ENCODE measurements around the gene CGB7. TPM values are rescaled to one million over a fixed set of nuclear protein-coding genes. Genes with fewer than 3 reads are reported as not detected.

The CGB7 gene
- total and polyA plus RNA-seq, 2 experiments from 2014 or later: 0.32 to 0.97 TPM

GRCh38 chr19:49104229-49104864 is 46.8 kb upstream of the CGB7 start (continued):
- TF ChIP-seq, protein P1, sequence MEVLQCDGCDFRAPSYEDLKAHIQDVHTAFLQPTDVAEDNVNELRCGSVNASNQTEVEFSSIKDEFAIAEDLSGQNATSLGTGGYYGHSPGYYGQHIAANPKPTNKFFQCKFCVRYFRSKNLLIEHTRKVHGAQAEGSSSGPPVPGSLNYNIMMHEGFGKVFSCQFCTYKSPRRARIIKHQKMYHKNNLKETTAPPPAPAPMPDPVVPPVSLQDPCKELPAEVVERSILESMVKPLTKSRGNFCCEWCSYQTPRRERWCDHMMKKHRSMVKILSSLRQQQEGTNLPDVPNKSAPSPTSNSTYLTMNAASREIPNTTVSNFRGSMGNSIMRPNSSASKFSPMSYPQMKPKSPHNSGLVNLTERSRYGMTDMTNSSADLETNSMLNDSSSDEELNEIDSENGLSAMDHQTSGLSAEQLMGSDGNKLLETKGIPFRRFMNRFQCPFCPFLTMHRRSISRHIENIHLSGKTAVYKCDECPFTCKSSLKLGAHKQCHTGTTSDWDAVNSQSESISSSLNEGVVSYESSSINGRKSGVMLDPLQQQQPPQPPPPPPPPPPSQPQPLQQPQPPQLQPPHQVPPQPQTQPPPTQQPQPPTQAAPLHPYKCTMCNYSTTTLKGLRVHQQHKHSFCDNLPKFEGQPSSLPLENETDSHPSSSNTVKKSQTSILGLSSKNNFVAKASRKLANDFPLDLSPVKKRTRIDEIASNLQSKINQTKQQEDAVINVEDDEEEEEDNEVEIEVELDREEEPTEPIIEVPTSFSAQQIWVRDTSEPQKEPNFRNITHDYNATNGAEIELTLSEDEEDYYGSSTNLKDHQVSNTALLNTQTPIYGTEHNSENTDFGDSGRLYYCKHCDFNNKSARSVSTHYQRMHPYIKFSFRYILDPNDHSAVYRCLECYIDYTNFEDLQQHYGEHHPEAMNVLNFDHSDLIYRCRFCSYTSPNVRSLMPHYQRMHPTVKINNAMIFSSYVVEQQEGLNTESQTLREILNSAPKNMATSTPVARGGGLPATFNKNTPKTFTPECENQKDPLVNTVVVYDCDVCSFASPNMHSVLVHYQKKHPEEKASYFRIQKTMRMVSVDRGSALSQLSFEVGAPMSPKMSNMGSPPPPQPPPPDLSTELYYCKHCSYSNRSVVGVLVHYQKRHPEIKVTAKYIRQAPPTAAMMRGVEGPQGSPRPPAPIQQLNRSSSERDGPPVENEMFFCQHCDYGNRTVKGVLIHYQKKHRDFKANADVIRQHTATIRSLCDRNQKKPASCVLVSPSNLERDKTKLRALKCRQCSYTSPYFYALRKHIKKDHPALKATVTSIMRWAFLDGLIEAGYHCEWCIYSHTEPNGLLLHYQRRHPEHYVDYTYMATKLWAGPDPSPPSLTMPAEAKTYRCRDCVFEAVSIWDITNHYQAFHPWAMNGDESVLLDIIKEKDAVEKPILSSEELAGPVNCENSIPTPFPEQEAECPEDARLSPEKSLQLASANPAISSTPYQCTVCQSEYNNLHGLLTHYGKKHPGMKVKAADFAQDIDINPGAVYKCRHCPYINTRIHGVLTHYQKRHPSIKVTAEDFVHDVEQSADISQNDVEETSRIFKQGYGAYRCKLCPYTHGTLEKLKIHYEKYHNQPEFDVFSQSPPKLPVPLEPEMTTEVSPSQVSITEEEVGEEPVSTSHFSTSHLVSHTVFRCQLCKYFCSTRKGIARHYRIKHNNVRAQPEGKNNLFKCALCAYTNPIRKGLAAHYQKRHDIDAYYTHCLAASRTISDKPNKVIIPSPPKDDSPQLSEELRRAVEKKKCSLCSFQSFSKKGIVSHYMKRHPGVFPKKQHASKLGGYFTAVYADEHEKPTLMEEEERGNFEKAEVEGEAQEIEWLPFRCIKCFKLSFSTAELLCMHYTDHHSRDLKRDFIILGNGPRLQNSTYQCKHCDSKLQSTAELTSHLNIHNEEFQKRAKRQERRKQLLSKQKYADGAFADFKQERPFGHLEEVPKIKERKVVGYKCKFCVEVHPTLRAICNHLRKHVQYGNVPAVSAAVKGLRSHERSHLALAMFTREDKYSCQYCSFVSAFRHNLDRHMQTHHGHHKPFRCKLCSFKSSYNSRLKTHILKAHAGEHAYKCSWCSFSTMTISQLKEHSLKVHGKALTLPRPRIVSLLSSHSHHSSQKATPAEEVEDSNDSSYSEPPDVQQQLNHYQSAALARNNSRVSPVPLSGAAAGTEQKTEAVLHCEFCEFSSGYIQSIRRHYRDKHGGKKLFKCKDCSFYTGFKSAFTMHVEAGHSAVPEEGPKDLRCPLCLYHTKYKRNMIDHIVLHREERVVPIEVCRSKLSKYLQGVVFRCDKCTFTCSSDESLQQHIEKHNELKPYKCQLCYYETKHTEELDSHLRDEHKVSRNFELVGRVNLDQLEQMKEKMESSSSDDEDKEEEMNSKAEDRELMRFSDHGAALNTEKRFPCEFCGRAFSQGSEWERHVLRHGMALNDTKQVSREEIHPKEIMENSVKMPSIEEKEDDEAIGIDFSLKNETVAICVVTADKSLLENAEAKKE (CRISPR knock-in tag; IDR thresholded peaks at IDR 0.05): no peak
- TF ChIP-seq, protein P2, sequence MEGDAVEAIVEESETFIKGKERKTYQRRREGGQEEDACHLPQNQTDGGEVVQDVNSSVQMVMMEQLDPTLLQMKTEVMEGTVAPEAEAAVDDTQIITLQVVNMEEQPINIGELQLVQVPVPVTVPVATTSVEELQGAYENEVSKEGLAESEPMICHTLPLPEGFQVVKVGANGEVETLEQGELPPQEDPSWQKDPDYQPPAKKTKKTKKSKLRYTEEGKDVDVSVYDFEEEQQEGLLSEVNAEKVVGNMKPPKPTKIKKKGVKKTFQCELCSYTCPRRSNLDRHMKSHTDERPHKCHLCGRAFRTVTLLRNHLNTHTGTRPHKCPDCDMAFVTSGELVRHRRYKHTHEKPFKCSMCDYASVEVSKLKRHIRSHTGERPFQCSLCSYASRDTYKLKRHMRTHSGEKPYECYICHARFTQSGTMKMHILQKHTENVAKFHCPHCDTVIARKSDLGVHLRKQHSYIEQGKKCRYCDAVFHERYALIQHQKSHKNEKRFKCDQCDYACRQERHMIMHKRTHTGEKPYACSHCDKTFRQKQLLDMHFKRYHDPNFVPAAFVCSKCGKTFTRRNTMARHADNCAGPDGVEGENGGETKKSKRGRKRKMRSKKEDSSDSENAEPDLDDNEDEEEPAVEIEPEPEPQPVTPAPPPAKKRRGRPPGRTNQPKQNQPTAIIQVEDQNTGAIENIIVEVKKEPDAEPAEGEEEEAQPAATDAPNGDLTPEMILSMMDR (conservative IDR thresholded peaks at IDR 0.05; ENCODE audit: low read depth in 2 of 2): no peak
- TF ChIP-seq EZH2phosphoT487 (IDR thresholded peaks at IDR 0.05; ENCODE audit: unreplicated experiment) (no peak), CREB1 (CRISPR knock-in tag; IDR thresholded peaks at IDR 0.05; ENCODE audit: low read depth) (no peak), ZNF114 (CRISPR knock-in tag; IDR thresholded peaks at IDR 0.05) (no peak), ZNF331 (CRISPR knock-in tag; IDR thresholded peaks at IDR 0.05; ENCODE audit: low read depth) (no peak), JUNB (IDR thresholded peaks at IDR 0.05; ENCODE audit: unreplicated experiment) (no peak)
- TF ChIP-seq, protein P3, sequence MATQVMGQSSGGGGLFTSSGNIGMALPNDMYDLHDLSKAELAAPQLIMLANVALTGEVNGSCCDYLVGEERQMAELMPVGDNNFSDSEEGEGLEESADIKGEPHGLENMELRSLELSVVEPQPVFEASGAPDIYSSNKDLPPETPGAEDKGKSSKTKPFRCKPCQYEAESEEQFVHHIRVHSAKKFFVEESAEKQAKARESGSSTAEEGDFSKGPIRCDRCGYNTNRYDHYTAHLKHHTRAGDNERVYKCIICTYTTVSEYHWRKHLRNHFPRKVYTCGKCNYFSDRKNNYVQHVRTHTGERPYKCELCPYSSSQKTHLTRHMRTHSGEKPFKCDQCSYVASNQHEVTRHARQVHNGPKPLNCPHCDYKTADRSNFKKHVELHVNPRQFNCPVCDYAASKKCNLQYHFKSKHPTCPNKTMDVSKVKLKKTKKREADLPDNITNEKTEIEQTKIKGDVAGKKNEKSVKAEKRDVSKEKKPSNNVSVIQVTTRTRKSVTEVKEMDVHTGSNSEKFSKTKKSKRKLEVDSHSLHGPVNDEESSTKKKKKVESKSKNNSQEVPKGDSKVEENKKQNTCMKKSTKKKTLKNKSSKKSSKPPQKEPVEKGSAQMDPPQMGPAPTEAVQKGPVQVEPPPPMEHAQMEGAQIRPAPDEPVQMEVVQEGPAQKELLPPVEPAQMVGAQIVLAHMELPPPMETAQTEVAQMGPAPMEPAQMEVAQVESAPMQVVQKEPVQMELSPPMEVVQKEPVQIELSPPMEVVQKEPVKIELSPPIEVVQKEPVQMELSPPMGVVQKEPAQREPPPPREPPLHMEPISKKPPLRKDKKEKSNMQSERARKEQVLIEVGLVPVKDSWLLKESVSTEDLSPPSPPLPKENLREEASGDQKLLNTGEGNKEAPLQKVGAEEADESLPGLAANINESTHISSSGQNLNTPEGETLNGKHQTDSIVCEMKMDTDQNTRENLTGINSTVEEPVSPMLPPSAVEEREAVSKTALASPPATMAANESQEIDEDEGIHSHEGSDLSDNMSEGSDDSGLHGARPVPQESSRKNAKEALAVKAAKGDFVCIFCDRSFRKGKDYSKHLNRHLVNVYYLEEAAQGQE (IDR thresholded peaks at IDR 0.05; ENCODE audit: unreplicated experiment): no peak

Measured in GM23338 (cell line).